ENCODE results near the gene CDC42. TPM values are rescaled to one million over a fixed set of nuclear protein-coding genes. Genes with fewer than 3 reads are reported as not detected.

The CDC42 gene
- total RNA-seq, 2 donors from 2014 or later: 39.9 to 72.1 TPM

DNA sequence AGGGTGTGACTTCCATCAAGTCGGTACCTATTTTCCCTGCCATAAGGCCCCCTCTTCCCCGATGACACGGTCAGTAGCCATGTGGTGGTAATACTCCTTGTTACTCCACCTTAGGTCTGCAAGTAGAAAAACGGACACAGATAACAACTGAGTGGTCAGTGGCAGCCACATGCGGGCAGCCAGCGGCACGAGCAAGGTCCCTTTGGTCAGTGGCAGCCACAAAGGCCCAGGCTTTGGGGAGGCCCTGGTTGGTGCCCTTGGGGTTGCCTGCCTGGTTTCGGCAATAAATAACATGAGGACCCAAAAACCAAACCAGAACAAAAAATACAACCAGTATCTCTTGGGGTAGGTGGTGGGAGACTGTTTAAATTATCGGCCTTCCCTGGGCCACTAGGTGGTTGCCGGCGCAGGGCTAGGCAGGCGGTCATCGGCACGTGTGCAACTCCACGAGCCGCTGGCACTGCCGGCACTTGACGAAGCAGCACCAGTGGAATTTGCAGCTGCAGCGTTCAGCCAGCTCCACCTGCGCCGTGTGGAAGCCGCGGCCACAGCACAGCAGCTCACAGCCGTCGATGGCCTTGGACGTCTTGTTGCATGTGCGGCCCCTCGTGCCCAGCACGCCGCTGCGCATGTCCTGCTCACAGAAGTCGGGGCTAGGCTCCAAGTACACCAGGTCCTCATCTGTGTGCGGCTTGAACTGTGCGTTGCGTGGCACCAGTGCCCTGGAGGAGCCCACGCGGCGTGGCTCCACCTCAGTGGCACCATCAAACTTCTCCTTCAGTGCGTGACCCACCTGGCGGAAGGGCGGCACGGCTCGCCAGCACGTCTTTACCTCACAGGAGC, 67.3 kb downstream of the CDC42 start:
- H3K27me3 ChIP-seq: no peaks in the 10 kb centered on the region
- H3K4me3 ChIP-seq: no peak overlapping the region
- no peaks in the 10 kb centered on the region for H3K9me3 ChIP-seq
- no peak for TF ChIP-seq POLR2A (IDR thresholded peaks at IDR 0.05)
- TF ChIP-seq, protein P1, sequence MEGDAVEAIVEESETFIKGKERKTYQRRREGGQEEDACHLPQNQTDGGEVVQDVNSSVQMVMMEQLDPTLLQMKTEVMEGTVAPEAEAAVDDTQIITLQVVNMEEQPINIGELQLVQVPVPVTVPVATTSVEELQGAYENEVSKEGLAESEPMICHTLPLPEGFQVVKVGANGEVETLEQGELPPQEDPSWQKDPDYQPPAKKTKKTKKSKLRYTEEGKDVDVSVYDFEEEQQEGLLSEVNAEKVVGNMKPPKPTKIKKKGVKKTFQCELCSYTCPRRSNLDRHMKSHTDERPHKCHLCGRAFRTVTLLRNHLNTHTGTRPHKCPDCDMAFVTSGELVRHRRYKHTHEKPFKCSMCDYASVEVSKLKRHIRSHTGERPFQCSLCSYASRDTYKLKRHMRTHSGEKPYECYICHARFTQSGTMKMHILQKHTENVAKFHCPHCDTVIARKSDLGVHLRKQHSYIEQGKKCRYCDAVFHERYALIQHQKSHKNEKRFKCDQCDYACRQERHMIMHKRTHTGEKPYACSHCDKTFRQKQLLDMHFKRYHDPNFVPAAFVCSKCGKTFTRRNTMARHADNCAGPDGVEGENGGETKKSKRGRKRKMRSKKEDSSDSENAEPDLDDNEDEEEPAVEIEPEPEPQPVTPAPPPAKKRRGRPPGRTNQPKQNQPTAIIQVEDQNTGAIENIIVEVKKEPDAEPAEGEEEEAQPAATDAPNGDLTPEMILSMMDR (IDR thresholded peaks at IDR 0.05): no peak
- intact Hi-C loops (cut with DNase I): no loop called here
- H3K27ac ChIP-seq: no peak overlapping the region
- ATAC-seq: no peak
- no peaks in the 10 kb centered on the region for H3K4me1 ChIP-seq
- WGBS, 2 donors: 91 to 96% methylated on average over 19 to 34 of the region's 44 CpGs
- DNase-seq: no peak
- H3K36me3 ChIP-seq (replicated peaks in 1 of 2; ENCODE audit: insufficient read depth in 1 of 2, low read depth in 2 of 2): peaks cover 0 to 2% of the 10 kb centered on the region in 2 donors

DNA sequence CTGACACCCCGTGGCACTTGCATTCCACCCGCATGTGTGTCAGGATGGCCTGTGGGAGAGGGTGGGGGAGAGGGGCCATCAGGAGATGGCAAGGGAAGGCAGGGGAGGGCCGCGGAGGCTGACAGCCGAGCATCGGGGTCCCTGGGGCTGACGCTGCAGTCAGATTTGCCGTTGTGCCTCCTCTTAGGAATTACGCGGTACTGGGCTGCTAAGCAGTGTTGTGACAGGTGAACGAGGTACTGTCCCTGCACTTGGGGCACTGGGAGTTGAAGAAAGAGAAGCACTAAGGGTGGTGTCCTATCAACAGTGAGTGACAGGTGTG, 67.9 kb downstream of the CDC42 start:
- TF ChIP-seq POLR2A (IDR thresholded peaks at IDR 0.05): no peak
- TF ChIP-seq, protein P1 (IDR thresholded peaks at IDR 0.05): no peak
- ATAC-seq (no peak), DNase-seq (no peak)

DNA sequence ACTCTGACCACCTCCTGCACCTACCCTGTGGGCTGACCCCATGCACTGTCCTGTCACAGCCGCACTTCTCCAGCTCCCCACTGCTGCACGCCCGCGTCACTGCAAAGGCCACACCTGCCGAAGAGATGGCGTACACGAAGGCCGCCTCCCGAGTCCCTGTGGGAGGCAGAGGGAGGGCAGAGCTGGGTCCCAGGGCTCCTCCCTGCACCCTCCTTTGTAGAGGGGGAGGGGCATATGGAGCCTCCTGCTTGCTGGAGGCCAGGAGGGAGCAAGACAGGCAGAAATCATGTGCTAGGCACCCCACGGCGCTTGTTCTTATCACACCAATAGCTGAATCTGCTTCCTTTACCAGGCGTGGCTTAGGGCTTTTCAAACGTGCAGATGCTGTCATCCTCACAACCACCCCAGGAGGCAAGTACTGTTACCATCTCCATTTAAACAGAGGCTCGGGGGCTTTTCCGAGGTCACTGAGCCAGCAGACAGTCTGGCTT, 69.0 kb downstream of the CDC42 start:
- DNase-seq (peak in 1 of 4 donors; percentile 37), ATAC-seq (no peak)
- H3K27ac ChIP-seq: no peak overlapping the region
- TF ChIP-seq, protein P1 (IDR thresholded peaks at IDR 0.05): no peak
- no peak for TF ChIP-seq POLR2A (IDR thresholded peaks at IDR 0.05)
- no peaks in the 10 kb centered on the region for H3K4me1 ChIP-seq
- intact Hi-C loops (cut with DNase I): no loop called here
- peaks cover 0 to 2% of the 10 kb centered on the region in 2 donors for H3K36me3 ChIP-seq (replicated peaks in 1 of 2; ENCODE audit: insufficient read depth in 1 of 2, low read depth in 2 of 2)
- H3K9me3 ChIP-seq: no peaks in the 10 kb centered on the region
- no peak overlapping the region for H3K4me3 ChIP-seq
- no peaks in the 10 kb centered on the region for H3K27me3 ChIP-seq
- WGBS, 2 donors: 79 to 82% methylated on average over 6 to 15 of the region's 15 CpGs

More for the DNA sequence above, 67.9 kb downstream of the CDC42 start:
- Histone ChIP-seq H3K27ac (no peak overlapping the region), H3K27me3 (no peaks in the 10 kb centered on the region), H3K4me1 (no peaks in the 10 kb centered on the region), H3K36me3 (replicated peaks in 1 of 2; ENCODE audit: insufficient read depth in 1 of 2, low read depth in 2 of 2) (peaks cover 0 to 2% of the 10 kb centered on the region in 2 donors), H3K4me3 (no peak overlapping the region), H3K9me3 (no peaks in the 10 kb centered on the region)
- 82 to 91% methylated on average over 9 to 11 of the region's 11 CpGs for WGBS, 2 donors
- intact Hi-C loops (cut with DNase I): no loop called here

DNA sequence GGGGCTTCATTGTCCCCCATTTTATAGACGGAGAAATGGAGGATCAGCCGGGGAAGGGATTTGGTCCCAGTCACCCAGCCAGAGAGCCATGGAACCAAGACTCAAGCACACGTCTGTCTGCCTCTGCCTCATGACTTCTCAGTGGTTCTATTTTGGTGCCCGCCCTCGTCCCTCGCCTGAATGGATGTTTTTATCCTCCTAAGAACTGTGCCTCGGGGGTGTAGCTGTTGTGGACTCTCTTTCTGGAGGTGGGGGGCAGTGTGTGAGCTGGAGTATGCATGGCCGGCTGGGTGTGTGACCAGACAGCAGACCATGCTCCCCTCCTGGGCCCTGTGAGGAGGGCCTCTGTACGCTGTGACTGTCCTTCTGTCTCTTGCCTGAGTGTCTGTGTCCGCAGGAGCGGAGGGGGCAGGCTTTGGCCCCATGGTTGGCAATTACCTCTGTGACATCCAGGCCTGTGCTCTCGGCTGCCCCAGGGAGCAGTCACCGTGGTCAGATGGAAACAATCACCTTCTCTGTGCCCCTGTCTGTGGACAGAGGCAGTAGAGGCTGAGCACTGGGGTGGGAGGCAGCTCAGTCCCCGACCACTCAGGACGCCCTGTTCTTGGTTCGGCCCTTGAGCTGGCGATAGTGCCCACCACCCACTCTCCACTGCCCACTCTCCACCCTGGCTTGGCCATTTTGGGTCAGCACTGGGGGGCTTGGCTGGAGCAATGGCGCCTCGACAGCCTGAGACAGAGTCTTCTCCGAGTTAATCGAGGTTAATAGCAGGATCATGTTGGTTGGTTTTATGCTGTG, 70.0 kb downstream of the CDC42 start:
- WGBS, 2 donors: 84 to 88% methylated on average over 12 to 20 of the region's 21 CpGs
- H3K36me3 ChIP-seq (replicated peaks in 1 of 2; ENCODE audit: insufficient read depth in 1 of 2, low read depth in 2 of 2): peaks cover 0 to 2% of the 10 kb centered on the region in 2 donors
- no peaks in the 10 kb centered on the region for H3K4me1 ChIP-seq
- DNase-seq: no peak
- H3K27ac ChIP-seq: no peak overlapping the region
- intact Hi-C loops (cut with DNase I): no loop called here
- no peaks in the 10 kb centered on the region for H3K27me3 ChIP-seq
- H3K9me3 ChIP-seq: no peaks in the 10 kb centered on the region
- ATAC-seq: no peak
- TF ChIP-seq, protein P1 (IDR thresholded peaks at IDR 0.05): no peak
- TF ChIP-seq POLR2A (IDR thresholded peaks at IDR 0.05): no peak
- no peak overlapping the region for H3K4me3 ChIP-seq
